Measurements from ENCODE around the gene RALGAPA1.
A peak's percentile ranks its signal among the peaks of the same experiment; 100 is the strongest.

DNA sequence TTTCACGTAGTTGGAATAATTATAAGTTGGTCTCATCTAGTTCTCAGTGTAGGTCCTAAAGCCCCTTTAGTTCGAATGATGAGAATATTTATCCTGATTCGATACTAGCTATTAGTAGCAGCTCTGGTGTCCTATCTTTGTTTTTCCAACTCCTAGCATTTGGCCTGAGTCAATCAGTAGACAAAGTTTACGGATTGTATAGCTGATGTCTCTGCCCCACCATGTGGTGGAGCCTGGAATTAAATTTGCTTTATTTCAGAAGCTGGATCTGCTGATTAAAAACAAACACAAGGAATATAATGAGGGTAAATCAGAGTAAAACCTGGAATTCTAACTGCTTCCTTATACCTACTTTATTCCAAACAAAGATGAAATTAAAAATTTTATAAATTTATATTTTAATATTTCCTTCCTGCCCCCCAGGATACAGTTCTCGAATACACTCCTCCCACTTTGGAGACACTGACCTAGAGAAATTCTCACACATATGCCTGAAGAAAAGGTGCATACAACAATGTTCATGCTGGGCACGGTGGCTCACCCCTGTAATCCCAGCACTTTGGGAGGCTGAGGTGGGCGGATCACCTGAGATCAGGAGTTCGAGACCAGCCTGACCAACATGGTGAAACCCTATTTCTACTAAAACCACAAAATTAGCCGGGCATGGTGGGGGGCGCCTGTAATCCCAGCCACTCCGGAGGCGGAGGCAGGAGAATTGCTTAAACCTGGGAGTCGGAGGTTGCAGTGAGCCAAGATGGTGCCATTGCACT is 9.4 kb upstream of the RALGAPA1 start:
- TF ChIP-seq, protein P1, sequence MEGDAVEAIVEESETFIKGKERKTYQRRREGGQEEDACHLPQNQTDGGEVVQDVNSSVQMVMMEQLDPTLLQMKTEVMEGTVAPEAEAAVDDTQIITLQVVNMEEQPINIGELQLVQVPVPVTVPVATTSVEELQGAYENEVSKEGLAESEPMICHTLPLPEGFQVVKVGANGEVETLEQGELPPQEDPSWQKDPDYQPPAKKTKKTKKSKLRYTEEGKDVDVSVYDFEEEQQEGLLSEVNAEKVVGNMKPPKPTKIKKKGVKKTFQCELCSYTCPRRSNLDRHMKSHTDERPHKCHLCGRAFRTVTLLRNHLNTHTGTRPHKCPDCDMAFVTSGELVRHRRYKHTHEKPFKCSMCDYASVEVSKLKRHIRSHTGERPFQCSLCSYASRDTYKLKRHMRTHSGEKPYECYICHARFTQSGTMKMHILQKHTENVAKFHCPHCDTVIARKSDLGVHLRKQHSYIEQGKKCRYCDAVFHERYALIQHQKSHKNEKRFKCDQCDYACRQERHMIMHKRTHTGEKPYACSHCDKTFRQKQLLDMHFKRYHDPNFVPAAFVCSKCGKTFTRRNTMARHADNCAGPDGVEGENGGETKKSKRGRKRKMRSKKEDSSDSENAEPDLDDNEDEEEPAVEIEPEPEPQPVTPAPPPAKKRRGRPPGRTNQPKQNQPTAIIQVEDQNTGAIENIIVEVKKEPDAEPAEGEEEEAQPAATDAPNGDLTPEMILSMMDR (IDR thresholded peaks at IDR 0.05), result peak; percentile 11 to 55 (median 38)
- TF ChIP-seq EP300 (IDR thresholded peaks at IDR 0.05), result no peak
- TF ChIP-seq POLR2A (IDR thresholded peaks at IDR 0.05), result no peak
